GM12874 (cell line): ENCODE data around the gene MAST2.

Source experiments
- CTCF ChIP-seq: IDR thresholded peaks from 2 replicates; pipeline ENCODE4 v1.5.1; 2011; ENCODE audit warnings: low read depth, mild to moderate bottlenecking, control low read depth, low read length, moderate library complexity; ENCODE audit not compliant: insufficient read depth

MAST2 gene

GRCh38 chr1:45891087-45891486 lies 87.7 kb downstream of the MAST2 start:
- no peak for TF ChIP-seq CTCF

GRCh38 chr1:45892068-45892785 lies 88.8 kb downstream of the MAST2 start:
- no peak for TF ChIP-seq CTCF

GRCh38 chr1:45894331-45894730 lies 90.9 kb downstream of the MAST2 start:
- TF ChIP-seq CTCF: no peak

- TF ChIP-seq CTCF: no peak
These were observed 91.5 kb downstream of the MAST2 start for GRCh38 chr1:45894921-45895320.

- no peak for TF ChIP-seq CTCF
These were observed 92.0 kb downstream of the MAST2 start for GRCh38 chr1:45895406-45895805.

- TF ChIP-seq CTCF: no peak
These were observed 103.5 kb downstream of the MAST2 start for GRCh38 chr1:45906883-45907282.

GRCh38 chr1:45908611-45909140 lies 105.3 kb downstream of the MAST2 start:
- TF ChIP-seq CTCF: no peak
